ENCODE results near the gene HSDL2.
"Not testable (repeated sequence)": the region's sequence is repeated elsewhere in the genome, so short reads cannot be mapped to it uniquely, and the experiment has no call there.

HSDL2 gene

DNA sequence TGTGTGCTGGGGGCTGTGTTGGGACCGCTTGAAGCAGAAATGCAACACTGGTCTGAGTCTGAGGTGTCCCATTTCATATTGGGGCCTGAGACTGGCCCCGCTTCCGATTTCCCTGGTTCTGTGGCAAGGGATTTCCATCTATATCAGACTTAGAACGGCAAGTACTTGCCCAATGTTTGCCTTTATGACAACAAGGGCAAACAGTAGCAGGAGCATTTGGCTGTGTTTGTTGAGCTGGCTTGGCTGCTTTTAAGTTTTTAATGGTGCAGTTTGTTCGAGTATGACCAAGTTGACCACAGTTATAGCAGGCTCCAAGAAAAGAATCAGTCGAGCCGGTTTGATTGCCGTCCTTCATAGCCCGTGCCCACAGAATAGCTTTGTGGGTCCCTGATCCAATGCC lies 17.0 kb downstream of the HSDL2 start:
- FAIRE-seq (no peak), DNase-seq (ENCODE audit: insufficient read length, low spot score) (no peak)
- TF ChIP-seq POLR2A (IDR thresholded peaks at IDR 0.05; ENCODE audit: low read depth, low read length), result no peak

- DNase-seq (ENCODE audit: insufficient read length, low spot score) (no peak), FAIRE-seq (no peak)
These were observed 21.4 kb downstream of the HSDL2 start for GRCh38 chr9:112401175-112401815.

GRCh38 chr9:112403614-112404201 lies 23.8 kb downstream of the HSDL2 start:
- no peak for FAIRE-seq
- TF ChIP-seq POLR2A (IDR thresholded peaks at IDR 0.05; ENCODE audit: low read depth, low read length), result no peak
- DNase-seq (ENCODE audit: insufficient read length, low spot score), result no peak

More at GRCh38 chr9:112401175-112401815, 21.4 kb downstream of the HSDL2 start:
- TF ChIP-seq POLR2A (IDR thresholded peaks at IDR 0.05; ENCODE audit: low read depth, low read length), result no peak

DNA sequence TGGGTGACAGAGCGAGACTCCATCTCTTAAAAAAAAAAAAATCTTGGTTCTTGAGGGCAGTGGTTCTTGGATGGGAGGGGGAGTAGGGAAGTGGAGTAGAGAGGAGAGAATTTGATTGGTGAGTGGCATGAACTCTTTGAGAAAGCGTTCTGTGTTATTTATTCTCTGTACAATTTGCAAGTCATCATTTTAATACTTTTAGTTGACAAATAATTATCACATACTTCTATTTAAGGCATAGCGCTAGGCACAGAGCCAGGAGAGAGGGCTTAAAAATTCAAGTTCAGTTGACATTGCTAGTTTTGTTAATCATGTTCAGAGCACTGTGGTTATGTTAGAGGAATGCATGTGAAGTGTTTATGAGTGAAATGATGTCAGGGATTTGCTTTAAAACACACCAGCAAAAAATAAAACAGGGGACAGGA lies 24.6 kb downstream of the HSDL2 start:
- no peak for DNase-seq (ENCODE audit: insufficient read length, low spot score)
- no peak for TF ChIP-seq POLR2A (IDR thresholded peaks at IDR 0.05; ENCODE audit: low read depth, low read length)
- no peak for FAIRE-seq

- no peak for TF ChIP-seq POLR2A (IDR thresholded peaks at IDR 0.05; ENCODE audit: low read depth, low read length)
- FAIRE-seq (no peak), DNase-seq (ENCODE audit: insufficient read length, low spot score) (no peak)
These were observed 28.4 kb downstream of the HSDL2 start for GRCh38 chr9:112408275-112408674.

- TF ChIP-seq POLR2A (IDR thresholded peaks at IDR 0.05; ENCODE audit: low read depth, low read length), result no peak
- DNase-seq (ENCODE audit: insufficient read length, low spot score) (no peak), FAIRE-seq (no peak)
These were observed 28.9 kb downstream of the HSDL2 start for GRCh38 chr9:112408819-112409218.

DNA sequence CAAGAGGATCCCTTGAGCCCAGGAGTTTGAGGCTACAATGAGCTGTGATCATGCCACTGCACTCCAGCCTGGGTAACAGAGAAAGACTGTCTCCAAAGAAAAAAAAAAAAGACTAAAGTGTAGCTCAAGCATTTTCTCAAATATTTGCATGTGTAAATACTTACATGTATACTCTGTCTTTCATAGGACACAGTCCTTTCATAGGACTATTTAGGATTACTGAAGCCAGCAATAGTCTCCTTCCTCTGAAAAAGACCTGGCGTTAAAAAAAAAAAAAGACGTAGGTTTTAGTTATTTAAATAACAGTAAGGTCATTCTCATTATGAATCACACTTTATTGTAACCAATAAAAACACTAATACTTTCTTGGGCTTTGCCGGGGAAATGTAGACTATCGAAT lies 29.9 kb downstream of the HSDL2 start:
- no peak for TF ChIP-seq POLR2A (IDR thresholded peaks at IDR 0.05; ENCODE audit: low read depth, low read length)
- FAIRE-seq, result no peak
- no peak for DNase-seq (ENCODE audit: insufficient read length, low spot score)

- no peak for FAIRE-seq
- TF ChIP-seq POLR2A (IDR thresholded peaks at IDR 0.05; ENCODE audit: low read depth, low read length), result no peak
- DNase-seq (ENCODE audit: insufficient read length, low spot score), result no peak
These were observed 31.7 kb downstream of the HSDL2 start for GRCh38 chr9:112411626-112412027.

DNA sequence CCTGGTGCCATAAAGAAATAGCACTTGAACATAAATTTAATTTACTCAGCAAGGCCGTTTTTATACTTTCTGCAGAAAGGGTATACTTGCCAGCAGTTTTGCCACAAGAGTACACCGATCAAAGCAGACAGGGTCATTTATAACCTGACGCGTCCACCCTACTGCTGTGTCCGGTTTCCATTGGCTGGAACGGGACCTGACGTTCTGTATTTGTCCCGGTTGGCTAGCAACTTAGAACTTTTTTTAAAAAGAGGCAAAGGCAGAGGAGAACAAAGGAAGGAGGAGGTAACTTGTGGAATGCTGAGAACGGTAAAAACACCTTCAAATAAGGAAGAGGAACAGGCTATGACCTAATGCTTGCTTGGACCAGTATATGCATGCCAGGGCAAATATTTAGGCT lies 33.8 kb downstream of the HSDL2 start:
- not testable (repeated sequence) for DNase-seq (ENCODE audit: insufficient read length, low spot score); FAIRE-seq

DNA sequence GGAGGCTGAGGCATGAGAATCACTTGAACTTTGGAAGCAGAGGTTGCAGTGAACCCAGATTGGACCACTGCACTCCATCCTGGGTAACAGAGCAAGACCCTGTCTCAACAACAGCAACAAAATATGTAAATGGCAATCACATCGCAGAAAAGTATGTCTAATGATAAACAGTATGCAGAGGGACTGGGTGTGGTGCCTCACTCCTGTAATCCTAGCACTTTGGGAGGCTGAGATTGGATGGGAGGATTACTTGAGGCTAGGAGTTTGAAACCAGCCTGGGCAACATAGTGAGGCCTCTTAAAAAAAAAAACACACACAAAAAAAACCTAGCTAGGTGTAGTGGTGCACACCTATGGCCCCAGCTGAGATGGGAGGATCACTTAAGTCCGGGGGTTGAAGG lies 40.3 kb downstream of the HSDL2 start:
- TF ChIP-seq POLR2A (IDR thresholded peaks at IDR 0.05; ENCODE audit: low read depth, low read length), result no peak
- no peak for DNase-seq (ENCODE audit: insufficient read length, low spot score)
- no peak for FAIRE-seq

GRCh38 chr9:112421771-112422222 lies 41.9 kb downstream of the HSDL2 start:
- DNase-seq (ENCODE audit: insufficient read length, low spot score) (no peak), FAIRE-seq (no peak)
- no peak for TF ChIP-seq POLR2A (IDR thresholded peaks at IDR 0.05; ENCODE audit: low read depth, low read length)

GRCh38 chr9:112422417-112423148 lies 42.7 kb downstream of the HSDL2 start:
- FAIRE-seq (no peak), DNase-seq (ENCODE audit: insufficient read length, low spot score) (no peak)
- no peak for TF ChIP-seq POLR2A (IDR thresholded peaks at IDR 0.05; ENCODE audit: low read depth, low read length)

DNA sequence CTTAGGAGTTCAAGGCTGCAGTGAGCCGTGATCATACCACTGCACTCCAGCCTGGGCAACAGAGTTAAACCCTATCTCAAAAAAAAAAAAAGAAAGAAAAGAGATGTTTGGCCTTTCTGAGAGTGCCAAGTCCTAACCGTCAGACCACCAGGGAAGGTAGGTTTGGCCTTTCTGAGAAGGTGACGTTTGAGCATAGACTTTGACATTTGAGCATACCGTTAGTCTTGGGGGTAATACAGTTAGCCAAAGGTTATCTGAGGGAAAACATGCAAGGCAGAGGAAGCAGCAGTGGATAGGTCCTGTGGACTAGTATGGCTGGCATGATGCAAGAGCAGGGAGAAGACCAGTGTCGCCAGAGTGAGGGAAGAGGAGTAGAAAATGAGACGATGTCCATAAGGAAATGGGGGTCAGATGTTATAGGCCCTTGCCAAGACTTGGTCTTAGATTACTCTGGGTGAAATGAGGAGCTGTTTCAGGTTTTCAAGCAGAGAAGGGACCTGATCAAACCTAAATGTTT lies 50.2 kb downstream of the HSDL2 start:
- no peak for FAIRE-seq
- no peak for TF ChIP-seq POLR2A (IDR thresholded peaks at IDR 0.05; ENCODE audit: low read depth, low read length)
- no peak for DNase-seq (ENCODE audit: insufficient read length, low spot score)

GRCh38 chr9:112433499-112434392 lies 53.8 kb downstream of the HSDL2 start:
- FAIRE-seq, result no peak
- TF ChIP-seq POLR2A (IDR thresholded peaks at IDR 0.05; ENCODE audit: low read depth, low read length), result no peak
- DNase-seq (ENCODE audit: insufficient read length, low spot score), result no peak

Measured in H54 (cell line).